Activated naive CD8-positive, alpha-beta T cell (primary cell): ENCODE measurements around the gene SPC24.
"Not testable (repeated sequence)": the region's sequence is repeated elsewhere in the genome, so short reads cannot be mapped to it uniquely, and the experiment has no call there.

Experiments
- H3K27ac Mint-ChIP-seq: one replicate; pipeline ENCODE4 v1.8.0; 2021; ENCODE audit warnings: mixed read lengths
- H3K27me3 Mint-ChIP-seq: one replicate; pipeline ENCODE4 v1.8.0; 2021; ENCODE audit warnings: mixed read lengths
- H3K36me3 Mint-ChIP-seq: one replicate; pipeline ENCODE4 v1.8.0; 2021; ENCODE audit warnings: mixed read lengths
- H3K4me1 Mint-ChIP-seq: one replicate; pipeline ENCODE4 v1.8.0; 2021; ENCODE audit warnings: low read depth, mixed read lengths
- H3K4me3 Mint-ChIP-seq: one replicate; pipeline ENCODE4 v1.8.0; 2021; ENCODE audit warnings: mild to moderate bottlenecking, mixed read lengths
- H3K9me3 Mint-ChIP-seq: one replicate; pipeline ENCODE4 v1.8.0; 2021; ENCODE audit warnings: low read depth, mixed read lengths

Gene SPC24

DNA sequence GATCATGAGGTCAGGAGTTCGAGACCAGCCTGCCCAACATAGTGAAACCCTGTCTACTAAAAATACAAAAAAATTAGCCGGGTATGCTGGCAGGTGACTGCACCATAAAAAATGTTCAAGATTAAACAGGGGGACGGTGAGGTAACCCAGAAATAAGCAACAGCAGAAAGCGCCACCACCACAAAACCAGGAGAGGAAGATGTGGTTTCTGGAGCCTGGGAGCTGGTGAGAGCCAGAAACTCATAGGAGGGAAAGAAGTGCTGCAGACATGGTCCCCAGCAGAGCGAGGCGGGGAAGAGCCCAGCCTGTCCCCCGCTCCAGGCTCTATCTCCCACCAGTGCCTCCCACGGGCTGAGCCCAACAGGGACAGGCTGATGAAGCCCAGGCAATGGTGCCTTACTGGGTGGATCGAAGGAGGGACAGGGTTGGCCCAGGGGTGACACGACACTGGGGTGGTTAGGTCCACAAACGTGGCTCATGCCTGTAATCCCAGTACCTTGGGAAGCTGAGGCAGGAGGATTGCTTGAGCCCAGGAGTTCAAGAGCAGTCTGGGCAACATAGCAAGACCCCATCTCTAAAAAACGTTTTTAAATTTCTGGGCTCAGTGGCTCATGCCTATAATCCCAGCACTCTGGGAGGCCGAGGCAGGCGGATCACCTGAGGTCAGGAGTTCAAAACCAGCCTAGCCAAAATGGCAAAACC is 19.0 kb downstream of the SPC24 start:
- Mint-ChIP-seq H3K9me3 (no peaks in the 10 kb centered on the region), H3K27me3 (no peaks in the 10 kb centered on the region), H3K36me3 (no peaks in the 10 kb centered on the region), H3K27ac (no peak overlapping the region), H3K4me1 (peaks cover 7% of the 10 kb centered on the region), H3K4me3 (no peak overlapping the region)

DNA sequence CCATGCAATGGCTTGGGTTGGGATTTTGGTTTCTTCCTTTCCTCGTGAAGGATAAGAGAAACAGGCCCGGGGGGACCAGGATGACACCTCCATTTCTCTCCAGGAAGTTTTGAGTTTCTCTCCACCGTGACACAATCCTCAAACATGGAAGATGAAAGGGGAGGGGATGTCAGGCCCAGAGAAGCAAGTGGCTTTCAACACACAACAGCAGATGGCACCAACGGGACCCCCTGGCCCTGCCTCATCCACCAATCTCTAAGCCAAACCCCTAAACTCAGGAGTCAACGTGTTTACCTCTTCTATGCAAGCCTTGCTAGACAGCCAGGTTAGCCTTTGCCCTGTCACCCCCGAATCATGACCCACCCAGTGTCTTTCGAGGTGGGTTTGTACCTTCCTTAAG is 24.1 kb downstream of the SPC24 start:
- Mint-ChIP-seq H3K4me1 (no peaks in the 10 kb centered on the region), H3K27me3 (no peaks in the 10 kb centered on the region), H3K36me3 (no peaks in the 10 kb centered on the region), H3K4me3 (no peak overlapping the region), H3K9me3 (no peaks in the 10 kb centered on the region), H3K27ac (no peak overlapping the region)

DNA sequence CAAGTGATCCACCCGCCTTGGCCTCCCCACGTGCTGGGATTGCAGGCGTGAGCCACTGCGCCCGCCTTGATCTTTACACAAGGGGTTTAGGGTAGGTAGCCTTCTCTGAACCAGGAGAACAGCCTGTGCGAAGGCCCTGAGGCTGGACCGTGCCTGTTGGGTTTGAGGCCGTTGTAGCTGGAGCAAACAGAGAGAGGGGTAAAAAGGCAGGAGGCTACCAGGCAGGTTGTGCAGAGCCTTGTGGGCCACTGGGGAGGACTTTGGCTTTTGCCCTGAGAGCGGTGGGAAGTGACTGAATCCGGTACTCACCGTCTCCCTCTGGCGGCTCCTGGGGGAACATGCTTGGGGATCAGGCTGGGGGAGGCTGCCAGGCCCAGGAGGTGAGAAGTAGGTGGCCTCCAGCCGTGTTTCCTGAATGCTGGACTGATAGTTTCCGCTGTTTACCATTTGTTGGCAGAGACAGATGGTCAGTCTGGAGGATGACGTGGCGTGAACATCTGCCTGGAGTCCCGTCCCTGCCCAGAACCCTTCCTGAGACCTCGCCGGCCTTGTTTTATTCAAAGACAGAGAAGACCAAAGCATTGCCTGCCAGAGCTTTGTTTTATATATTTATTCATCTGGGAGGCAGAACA is 24.6 kb downstream of the SPC24 start:
- no peaks in the 10 kb centered on the region for H3K9me3 Mint-ChIP-seq
- no peak overlapping the region for H3K4me3 Mint-ChIP-seq
- H3K36me3 Mint-ChIP-seq = peaks cover 3% of the 10 kb centered on the region
- H3K4me1 Mint-ChIP-seq = no peaks in the 10 kb centered on the region
- H3K27ac Mint-ChIP-seq = no peak overlapping the region
- H3K27me3 Mint-ChIP-seq = no peaks in the 10 kb centered on the region

DNA sequence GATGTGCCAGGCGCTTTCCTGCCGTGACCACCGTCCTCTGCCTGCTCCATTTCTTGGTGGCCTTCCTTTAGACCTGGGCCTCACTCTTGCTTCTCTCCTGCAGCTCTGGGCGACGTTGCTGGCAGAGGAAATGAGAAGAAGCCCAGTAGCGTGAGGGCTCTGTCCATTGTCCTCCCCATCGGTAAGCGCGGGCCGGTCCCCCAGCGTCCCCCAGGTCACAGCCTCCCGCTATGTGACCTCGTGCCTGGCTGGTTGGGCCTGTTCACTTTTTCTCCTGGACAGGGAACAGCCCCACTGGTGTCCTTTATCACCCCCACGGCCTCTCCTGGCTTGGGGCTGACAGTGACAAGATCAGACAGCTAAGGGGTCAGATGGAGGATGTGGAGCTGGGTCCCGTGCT is 27.7 kb downstream of the SPC24 start:
- no peak overlapping the region for H3K4me3 Mint-ChIP-seq
- H3K36me3 Mint-ChIP-seq = peaks cover 3% of the 10 kb centered on the region
- no peak overlapping the region for H3K27ac Mint-ChIP-seq
- no peaks in the 10 kb centered on the region for H3K4me1 Mint-ChIP-seq
- H3K27me3 Mint-ChIP-seq = no peaks in the 10 kb centered on the region
- no peaks in the 10 kb centered on the region for H3K9me3 Mint-ChIP-seq

DNA sequence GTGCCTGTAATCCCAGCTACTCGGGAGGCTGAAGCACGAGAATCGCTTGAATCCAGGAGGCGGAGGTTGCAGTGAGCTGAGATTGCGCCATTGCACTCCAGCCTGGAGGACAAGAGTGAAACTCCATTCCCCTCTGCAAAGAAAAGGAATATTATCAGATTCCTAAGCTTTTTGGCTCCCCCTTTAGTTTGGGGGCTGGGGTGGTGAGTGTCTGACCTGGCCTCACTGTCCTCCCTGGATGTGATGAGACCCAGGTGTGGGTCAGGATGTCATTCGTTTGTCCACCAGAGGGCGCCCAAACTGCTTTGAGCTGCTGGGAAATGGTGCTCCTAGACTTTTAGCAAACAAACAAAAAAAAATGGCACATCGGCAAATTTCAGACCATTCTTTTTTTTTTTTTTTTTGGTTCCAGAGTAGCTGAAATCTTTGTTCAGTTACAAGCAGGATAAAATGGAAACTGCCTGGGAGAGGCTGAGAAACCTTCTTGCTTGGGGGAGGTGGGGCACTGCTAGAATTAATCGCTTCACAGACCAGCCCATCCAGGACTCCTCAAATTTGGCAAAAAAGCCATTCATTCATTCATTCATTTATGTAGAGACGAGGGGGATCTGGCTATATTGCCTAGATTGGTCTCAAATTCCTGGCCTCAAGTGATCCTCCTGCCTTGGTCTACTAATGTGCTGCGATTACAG is 29.4 kb downstream of the SPC24 start:
- H3K9me3 Mint-ChIP-seq = no peaks in the 10 kb centered on the region
- H3K4me3 Mint-ChIP-seq = no peak overlapping the region
- H3K27me3 Mint-ChIP-seq = no peaks in the 10 kb centered on the region
- H3K36me3 Mint-ChIP-seq = peaks cover 3% of the 10 kb centered on the region
- H3K27ac Mint-ChIP-seq = no peak overlapping the region
- no peaks in the 10 kb centered on the region for H3K4me1 Mint-ChIP-seq

DNA sequence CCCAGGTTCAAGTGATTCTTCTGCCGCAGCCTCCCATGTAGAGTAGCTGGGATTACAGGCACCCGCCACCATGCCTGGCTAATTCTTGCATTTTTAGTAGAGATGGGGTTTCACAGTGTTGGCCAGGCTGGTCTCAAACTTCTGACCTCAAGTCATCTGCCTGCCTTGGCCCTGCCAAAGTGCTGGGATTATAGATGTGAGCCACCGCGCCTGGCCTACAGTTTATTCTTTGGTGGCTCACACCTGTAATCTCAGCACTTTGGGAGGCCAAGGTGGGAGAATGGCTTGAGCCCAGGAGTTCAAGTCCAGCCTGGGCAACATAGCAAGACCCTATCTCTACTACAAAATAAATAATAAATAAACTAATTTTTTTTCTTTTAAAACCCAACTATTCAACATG is 31.4 kb downstream of the SPC24 start:
- H3K27ac Mint-ChIP-seq, H3K4me1 Mint-ChIP-seq, H3K27me3 Mint-ChIP-seq, H3K9me3 Mint-ChIP-seq, H3K36me3 Mint-ChIP-seq, H3K4me3 Mint-ChIP-seq: not testable (repeated sequence)

DNA sequence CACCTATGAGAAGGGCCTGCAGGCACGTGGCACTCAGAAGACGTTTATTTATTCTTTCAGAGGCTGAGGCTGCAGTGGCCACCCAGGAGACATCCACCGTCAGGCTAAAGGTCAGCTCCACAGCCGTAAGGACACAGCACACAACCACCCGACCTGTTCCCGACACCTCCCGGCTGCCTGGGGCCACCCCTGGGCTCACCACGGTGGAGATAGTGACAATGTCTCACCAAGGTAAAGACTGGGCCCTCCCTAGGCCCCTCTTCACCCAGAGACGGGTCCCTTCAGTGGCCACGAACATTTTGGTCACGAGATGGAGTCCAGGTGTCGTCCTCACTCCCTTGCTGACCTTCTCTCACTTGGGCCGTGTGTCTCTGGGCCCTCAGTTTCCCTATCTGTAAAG is 32.5 kb downstream of the SPC24 start:
- H3K27ac Mint-ChIP-seq = no peak overlapping the region
- no peaks in the 10 kb centered on the region for H3K9me3 Mint-ChIP-seq
- H3K27me3 Mint-ChIP-seq = no peaks in the 10 kb centered on the region
- peaks cover 5% of the 10 kb centered on the region for H3K36me3 Mint-ChIP-seq
- H3K4me1 Mint-ChIP-seq = no peaks in the 10 kb centered on the region
- H3K4me3 Mint-ChIP-seq = no peak overlapping the region

DNA sequence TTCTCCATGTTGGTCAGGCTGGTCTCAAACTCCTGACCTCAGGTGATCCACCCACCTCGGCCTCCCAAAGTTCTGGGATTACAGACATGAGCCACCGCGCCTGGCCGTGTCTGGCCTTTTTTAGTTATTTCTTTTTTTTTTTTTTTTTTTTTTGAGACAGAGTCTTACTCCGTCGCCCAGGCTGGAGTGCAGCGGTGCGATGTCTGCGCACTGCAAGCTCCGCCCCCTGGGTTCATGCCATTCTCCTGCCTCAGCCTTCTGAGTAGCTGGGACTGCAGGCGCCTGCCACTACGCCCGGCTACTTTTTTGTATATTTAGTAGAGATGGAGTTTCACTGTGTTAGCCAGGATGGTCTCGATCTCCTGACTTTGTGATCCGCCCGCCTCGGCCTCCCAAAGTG is 33.6 kb downstream of the SPC24 start:
- not testable (repeated sequence) for H3K27ac Mint-ChIP-seq, H3K9me3 Mint-ChIP-seq, H3K4me1 Mint-ChIP-seq, H3K36me3 Mint-ChIP-seq, H3K4me3 Mint-ChIP-seq, H3K27me3 Mint-ChIP-seq

DNA sequence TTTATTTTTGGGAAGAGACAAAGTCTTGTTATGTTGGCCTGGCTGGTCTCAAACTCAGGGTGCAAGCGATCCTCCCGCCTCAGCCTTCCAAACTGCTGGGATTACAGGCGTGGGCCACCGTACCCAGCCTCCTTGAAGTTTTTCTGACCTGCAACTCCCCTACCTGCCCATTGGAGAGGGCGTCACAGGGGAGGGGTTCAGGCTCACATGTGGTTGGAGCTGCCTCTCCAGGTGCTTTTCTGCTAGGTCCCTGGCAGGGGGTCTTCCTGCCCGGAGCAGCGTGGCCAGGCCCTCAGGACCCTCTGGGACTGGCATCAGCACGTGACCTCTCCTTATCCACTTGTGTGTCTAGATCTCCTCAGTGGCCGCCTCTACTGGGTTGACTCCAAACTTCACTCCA is 39.1 kb downstream of the SPC24 start:
- peaks cover 2% of the 10 kb centered on the region for H3K36me3 Mint-ChIP-seq
- no peak overlapping the region for H3K4me3 Mint-ChIP-seq
- peak overlapping the region; percentile 16 for H3K27ac Mint-ChIP-seq
- no peaks in the 10 kb centered on the region for H3K27me3 Mint-ChIP-seq
- H3K4me1 Mint-ChIP-seq = no peaks in the 10 kb centered on the region
- H3K9me3 Mint-ChIP-seq = no peaks in the 10 kb centered on the region

DNA sequence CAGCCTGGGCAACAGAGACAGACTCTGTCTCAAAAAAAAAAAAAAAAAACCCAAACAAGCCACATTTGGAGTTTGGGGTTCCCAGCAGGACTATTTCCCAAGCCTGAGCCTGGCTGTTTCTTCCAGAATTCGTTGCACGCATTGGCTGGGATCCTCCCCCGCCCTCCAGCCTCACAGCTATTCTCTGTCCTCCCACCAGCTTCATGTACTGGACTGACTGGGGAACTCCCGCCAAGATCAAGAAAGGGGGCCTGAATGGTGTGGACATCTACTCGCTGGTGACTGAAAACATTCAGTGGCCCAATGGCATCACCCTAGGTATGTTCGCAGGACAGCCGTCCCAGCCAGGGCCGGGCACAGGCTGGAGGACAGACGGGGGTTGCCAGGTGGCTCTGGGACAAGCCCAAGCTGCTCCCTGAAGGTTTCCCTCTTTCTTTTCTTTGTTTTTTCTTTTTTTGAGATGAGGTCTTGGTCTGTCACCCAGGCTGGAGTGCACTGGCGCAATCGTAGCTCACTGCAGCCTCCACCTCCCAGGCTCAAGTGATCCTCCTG is 39.6 kb downstream of the SPC24 start:
- Mint-ChIP-seq H3K4me3 (no peak overlapping the region), H3K27ac (no peak overlapping the region), H3K4me1 (no peaks in the 10 kb centered on the region), H3K27me3 (no peaks in the 10 kb centered on the region), H3K36me3 (peaks cover under 1% of the 10 kb centered on the region), H3K9me3 (no peaks in the 10 kb centered on the region)

DNA sequence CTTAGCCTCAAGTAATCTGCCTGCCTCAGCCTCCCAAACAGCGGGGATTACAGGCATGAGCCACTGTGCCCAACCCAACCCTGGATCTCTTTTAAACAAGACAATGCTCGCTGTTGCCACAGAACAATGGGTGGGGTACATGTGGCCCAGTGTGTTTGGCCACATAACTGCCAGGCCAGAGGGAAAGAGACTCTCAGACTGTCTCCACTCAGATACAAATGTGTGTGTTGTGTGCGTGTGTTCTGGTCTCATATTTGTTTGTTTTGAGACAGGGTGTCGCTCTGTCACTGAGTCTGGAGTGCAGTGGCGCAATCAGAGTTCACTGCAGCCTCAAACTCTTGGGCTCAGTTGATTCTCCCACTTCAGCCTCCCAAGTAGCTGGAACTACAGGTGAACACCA is 40.5 kb downstream of the SPC24 start:
- H3K4me1 Mint-ChIP-seq = no peaks in the 10 kb centered on the region
- no peak overlapping the region for H3K4me3 Mint-ChIP-seq
- H3K27me3 Mint-ChIP-seq = no peaks in the 10 kb centered on the region
- no peaks in the 10 kb centered on the region for H3K9me3 Mint-ChIP-seq
- no peaks in the 10 kb centered on the region for H3K36me3 Mint-ChIP-seq
- H3K27ac Mint-ChIP-seq = no peak overlapping the region

DNA sequence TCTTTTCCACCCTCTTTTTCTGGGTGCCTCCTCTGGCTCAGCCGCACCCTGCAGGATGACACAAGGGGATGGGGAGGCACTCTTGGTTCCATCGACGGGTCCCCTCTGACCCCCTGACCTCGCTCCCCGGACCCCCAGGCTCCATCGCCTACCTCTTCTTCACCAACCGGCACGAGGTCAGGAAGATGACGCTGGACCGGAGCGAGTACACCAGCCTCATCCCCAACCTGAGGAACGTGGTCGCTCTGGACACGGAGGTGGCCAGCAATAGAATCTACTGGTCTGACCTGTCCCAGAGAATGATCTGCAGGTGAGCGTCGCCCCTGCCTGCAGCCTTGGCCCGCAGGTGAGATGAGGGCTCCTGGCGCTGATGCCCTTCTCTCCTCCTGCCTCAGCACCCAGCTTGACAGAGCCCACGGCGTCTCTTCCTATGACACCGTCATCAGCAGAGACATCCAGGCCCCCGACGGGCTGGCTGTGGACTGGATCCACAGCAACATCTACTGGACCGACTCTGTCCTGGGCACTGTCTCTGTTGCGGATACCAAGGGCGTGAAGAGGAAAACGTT is 42.4 kb downstream of the SPC24 start:
- Mint-ChIP-seq H3K4me1 (no peaks in the 10 kb centered on the region), H3K4me3 (no peak overlapping the region), H3K27me3 (no peaks in the 10 kb centered on the region), H3K36me3 (no peaks in the 10 kb centered on the region), H3K9me3 (no peaks in the 10 kb centered on the region), H3K27ac (no peak overlapping the region)

DNA sequence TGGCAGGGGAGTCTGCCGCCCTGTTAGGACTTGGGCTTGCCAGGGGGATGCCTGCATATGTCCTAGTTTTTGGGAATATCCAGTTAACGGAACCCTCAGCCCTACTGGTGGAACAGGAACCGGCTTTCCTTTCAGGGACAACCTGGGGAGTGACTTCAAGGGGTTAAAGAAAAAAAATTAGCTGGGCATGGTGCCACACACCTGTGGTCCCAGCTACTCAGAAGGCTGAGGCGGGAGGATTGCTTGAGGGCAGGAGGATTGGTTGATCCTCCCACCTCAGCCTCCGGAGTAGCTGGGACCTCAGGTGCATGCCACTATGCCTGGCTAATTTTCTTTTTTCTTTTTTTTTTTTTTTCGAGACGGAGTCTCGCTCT is 43.8 kb downstream of the SPC24 start:
- Mint-ChIP-seq H3K4me1 (no peaks in the 10 kb centered on the region), H3K9me3 (no peaks in the 10 kb centered on the region), H3K36me3 (no peaks in the 10 kb centered on the region), H3K4me3 (no peak overlapping the region), H3K27ac (no peak overlapping the region), H3K27me3 (no peaks in the 10 kb centered on the region)

DNA sequence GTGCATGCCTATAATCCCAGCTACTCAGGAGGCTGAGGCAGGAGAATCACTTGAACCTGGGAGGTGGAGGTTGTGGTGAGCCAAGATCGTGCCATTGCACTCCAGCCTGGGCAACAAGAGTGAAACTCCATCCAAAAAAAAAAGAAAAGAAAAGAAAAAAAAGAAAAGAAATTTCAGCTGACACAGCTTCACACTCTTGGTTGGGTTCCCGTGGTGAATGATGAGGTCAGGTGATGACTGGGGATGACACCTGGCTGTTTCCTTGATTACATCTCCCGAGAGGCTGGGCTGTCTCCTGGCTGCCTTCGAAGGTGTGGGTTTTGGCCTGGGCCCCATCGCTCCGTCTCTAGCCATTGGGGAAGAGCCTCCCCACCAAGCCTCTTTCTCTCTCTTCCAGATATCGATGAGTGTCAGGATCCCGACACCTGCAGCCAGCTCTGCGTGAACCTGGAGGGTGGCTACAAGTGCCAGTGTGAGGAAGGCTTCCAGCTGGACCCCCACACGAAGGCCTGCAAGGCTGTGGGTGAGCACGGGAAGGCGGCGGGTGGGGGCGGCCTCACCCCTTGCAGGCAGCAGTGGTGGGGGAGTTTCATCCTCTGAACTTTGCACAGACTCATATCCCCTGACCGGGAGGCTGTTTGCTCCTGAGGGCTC is 44.3 kb downstream of the SPC24 start:
- H3K27ac Mint-ChIP-seq = no peak overlapping the region
- no peaks in the 10 kb centered on the region for H3K4me1 Mint-ChIP-seq
- no peaks in the 10 kb centered on the region for H3K9me3 Mint-ChIP-seq
- no peak overlapping the region for H3K4me3 Mint-ChIP-seq
- H3K36me3 Mint-ChIP-seq = no peaks in the 10 kb centered on the region
- H3K27me3 Mint-ChIP-seq = no peaks in the 10 kb centered on the region

DNA sequence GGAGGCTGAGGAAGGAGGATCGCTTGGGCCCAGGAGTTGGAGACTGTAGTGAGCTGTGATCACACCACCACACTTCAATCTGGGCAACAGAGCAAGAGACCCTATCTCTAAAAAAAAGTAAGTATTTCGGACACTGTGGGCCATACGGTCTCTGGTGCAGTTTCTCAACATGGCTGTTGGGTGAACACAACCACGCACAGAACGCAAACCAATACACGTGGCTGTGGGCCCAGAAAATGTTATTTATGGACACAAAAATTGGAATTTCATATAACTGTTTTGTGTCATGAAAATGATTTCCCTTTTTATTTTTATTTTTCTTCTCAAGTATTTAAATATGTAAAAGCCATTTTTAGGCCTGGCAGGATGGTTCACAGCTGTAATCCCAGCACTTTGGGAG is 46.8 kb downstream of the SPC24 start:
- no peak overlapping the region for H3K27ac Mint-ChIP-seq
- no peaks in the 10 kb centered on the region for H3K27me3 Mint-ChIP-seq
- H3K36me3 Mint-ChIP-seq = peaks cover under 1% of the 10 kb centered on the region
- H3K4me1 Mint-ChIP-seq = no peaks in the 10 kb centered on the region
- no peak overlapping the region for H3K4me3 Mint-ChIP-seq
- H3K9me3 Mint-ChIP-seq = no peaks in the 10 kb centered on the region
